ENCODE data around the gene DLST.

DLST gene

DNA sequence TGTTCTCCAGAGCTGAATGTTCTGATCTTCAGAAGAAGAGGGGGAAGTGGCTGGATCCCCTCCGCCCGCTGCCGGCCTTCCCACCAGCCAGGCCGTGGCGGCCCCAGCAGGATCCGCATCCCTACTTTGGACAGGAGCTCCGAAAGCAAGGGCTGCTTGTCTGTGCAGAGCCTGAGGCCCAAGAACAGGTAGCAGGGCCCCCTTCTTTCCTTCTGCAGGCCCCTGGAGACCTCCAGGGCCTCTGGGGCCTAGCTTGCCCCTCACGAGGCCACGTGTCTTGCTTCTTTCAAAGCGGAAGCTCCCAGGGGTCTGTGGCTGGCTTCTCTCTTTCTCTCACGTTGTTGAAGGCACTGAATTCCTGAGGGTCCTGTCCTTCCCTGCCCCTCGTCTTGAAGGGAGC, 60.5 kb downstream of the DLST start:
- no peak for DNase-seq

GRCh38 chr14:74942608-74943007, 60.9 kb downstream of the DLST start:
- DNase-seq: peak; percentile 53

DNA sequence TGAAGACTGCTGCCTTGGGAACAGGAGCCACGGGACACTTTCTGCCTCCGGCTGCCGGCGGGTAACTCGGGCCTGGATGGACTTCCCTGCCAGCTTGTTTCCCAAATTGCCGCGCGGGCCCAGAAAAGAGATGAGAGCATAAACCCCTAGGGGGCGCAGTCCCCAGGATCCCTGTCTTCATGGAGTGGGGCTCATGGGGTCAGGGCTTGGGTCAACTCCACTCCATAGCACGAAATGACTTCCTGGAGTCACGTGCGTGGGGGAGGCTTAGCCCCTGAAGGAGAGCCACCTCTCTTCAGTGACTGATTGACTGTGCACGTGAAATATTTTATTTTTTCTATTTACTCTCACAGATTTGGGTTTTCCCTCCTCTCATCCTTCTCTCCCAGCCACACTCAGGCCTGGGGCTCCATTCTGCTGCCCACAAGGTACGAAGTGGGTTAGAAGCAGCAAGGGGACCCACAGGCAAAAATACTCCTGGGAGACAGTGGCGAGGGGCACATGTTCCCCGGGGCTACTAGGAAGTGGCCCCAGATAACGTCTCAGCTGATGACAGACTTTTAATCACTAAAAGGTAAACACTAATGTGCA, 63.6 kb downstream of the DLST start:
- peak; percentile 67 for DNase-seq

DNA sequence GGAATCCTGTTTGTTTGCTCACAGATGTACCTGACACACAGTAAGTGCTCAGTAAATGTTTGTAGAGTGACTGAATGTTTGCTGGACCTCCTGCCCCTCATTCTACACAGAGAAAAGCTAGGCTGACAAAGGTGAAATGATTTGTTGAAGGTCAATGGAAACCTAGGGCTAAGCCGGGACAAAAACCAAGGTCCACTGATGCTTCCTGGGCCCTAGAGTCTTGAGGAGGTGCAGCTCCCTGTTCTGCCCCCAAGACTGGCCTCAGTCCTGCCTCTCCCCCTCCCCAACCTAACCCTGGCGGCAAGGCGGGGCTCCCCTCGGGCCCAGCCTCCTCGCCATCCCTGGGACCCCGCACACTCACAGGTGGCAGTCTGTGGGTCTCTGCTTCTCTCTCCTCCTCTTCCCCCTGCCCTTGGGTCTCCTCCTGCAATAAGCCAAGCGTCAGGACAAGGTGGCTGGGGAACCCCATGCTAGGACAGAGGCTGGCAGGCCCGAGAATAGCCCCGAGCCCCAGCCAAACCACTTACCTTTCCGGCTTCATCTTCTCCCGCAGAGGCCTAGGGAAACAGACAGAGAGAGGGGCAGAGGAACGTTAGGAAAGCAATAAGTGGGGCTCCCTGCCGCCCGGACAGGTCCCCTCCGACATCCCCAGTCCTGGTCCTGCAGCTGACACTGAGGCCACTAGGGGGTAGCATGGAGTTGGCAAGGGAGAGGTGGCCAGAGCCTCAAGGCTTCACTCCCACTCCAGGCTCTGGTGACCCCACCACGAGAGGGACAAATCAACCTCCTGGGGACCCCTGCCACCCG, 64.3 kb downstream of the DLST start:
- peak; percentile 84 for DNase-seq

DNA sequence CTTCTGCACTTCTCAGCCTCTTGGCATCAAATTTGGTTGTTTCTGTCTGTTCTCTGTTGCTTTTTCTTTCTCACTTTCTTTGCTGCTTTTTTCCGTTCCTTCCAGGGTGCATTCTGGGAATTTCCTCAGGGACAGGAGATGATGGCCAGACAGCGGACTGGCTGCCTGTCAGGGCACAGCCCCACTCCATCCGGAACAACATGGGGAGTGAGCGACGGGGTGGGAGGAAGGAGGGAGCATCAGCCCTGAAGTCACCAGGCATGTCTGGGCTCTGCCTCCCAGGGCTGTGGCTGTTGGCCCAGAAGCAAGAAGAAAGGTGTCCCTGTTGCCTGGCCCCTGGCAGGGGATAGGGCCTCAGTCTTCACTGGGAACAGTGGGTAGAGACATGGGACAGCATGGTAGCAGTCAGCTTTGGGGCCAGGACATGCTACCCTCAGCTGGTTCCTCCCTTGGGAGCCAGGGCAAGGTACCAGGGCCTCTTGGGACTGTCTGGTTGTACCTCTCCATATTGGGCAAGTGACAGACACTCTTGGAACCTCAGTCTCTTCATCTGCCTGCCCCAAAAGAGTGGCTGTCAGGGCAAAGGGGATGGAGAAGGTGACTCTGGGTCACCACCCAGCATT, 65.1 kb downstream of the DLST start:
- DNase-seq: no peak

- DNase-seq: no peak
Measured at GRCh38 chr14:74947353-74948227, 65.9 kb downstream of the DLST start.

DNA sequence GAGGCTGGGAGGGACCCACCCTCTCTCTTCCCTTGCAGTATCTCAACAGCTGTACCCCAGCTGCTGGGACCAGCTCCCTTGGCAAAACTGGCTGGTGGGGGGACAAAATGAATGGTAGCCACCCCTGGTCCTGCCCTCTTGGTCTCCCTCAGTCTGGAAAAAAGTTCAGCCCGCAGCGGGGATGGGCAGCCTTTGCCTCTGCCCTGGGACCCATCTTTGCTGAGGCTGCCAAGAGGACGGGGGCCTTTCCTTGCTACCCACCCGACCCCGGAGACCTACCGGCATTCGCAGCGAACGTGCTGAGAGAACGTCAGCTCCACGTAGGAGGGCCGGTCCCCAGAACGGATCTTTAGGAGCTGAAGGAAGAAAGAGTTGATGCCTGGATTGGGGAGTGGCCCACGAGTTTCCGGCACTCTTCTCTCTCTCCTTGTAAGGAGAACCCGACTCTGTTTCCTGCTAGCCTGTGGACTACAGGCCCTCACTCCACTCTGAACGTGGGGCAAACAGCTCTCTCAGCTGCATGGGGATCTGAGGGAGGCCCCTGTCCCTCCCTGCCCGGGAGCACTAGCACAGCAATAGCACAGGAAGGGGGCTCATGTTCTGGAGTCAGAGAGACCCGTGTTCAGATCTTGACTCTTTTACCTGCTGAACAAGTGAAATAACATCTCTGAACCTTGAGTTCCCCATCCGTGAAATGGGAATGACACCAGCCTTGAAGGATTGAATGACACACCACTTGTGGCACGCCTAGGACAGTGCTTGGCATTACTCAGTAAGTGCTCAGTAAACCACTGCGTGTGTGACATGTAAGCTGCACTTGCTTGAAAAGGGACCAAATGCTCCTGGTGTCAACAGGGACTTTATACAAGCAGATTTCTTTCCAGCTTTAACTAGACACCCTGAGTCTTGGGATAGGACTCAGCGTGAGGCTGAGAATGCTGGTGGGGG, 66.8 kb downstream of the DLST start:
- DNase-seq: no peak

DNA sequence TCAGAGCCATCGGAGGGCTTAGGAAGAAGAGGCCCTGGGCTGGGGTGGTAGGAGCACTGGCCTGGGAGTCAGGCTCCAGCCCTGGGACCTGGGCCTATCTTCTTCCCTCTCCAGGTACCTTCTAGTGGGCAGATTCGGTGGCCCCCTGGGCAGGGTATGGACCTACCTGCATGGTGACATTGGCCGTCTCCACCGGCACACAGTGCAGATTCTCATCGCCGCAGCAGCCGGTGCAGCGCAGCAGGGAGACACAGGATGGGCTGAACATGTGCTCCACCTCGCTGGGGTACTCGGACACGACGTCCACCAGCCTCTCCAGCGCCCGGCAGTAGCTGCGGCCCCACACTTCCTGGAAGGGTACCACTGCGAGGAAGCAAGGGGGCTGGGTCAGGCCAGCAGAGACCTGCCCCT, 67.5 kb downstream of the DLST start:
- no peak for DNase-seq

GRCh38 chr14:74949859-74950573, 68.3 kb downstream of the DLST start:
- DNase-seq: peak; percentile 72

DNA sequence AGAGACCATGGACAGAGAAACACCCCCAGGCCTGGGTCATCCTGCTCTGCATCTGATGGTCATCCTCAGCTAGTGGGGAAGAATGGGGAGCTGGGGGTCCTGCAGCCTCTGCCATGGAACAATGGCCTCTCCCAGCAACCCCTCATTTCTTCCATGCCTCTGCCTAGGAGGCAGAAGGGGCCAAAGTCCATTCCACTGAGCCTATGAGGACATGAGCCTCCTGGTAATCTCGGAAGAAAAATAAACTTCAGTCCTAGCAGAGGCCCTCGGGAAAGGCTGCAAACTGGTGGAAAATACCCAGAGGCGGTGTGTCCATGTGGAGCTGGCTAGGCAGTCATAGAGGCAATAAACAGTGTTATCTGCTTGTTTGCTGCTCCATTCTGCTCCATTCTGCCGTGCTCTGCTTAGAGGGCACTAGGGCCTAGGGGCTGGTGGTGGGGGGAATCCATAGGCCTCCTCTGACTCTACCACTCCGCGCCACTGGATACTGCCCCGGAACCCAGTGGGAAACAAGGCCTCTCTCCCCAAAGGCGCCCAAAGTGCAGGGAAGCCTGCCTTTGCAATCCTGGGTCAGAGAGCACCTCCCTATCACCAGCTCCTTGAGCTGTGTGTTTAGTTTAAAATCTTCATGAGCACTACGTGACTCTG, 69.2 kb downstream of the DLST start:
- DNase-seq: no peak

- no peak for DNase-seq
Measured at GRCh38 chr14:74951443-74952179, 69.9 kb downstream of the DLST start.

DNA sequence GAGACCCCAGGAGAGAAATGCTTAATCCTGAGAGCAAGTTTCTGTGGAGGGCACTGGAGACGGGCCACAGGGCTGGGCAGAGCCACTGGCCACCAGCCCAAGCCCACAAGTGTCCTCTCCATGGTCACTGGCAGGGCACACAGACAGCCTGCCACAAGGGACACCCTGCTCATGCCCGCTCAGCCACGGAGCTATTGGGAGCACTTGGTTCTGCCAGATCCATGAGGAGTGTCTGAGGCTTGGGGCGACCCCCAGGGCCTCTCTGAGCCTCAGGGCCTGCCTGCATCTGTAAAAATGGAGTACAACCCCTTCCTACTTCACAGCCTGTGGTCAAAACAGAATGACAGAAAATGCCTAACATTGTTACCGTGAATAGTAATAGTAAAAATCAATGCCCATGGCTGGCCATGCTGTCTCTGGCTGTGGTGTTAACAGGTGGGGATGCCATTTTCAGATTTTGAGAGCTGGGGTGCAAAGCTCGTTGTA, 70.5 kb downstream of the DLST start:
- DNase-seq: no peak

- peak; percentile 45 for DNase-seq
Measured at GRCh38 chr14:74952697-74953484, 71.2 kb downstream of the DLST start.

All from hematopoietic multipotent progenitor cell treated with erythropoietin and hydrocortisone succinate and interleukin-3 and kit ligand, for 8 days (in vitro differentiated cells).